GM18951 (cell line): ENCODE results near the gene SYNRG.
"Not testable (repeated sequence)": the region's sequence is repeated elsewhere in the genome, so short reads cannot be mapped to it uniquely, and the experiment has no call there.

Experiments
- POLR2A ChIP-seq: IDR thresholded peaks from 4 replicates; pipeline ENCODE4 v1.6.1; 2011; ENCODE audit warnings: mild to moderate bottlenecking; ENCODE audit not compliant: insufficient read length, insufficient read depth; ENCODE audit errors: extremely low read depth
- in situ Hi-C: fragments of 300-500 bp; cut with MboI; formaldehyde crosslinking; loops from one replicate; pipeline ENCODE4 v1.12.0; 2022; ENCODE audit warnings: low sequenced_read_pairs, mixed read lengths, inconsistent platforms; ENCODE audit not compliant: unreplicated experiment

Gene SYNRG

DNA sequence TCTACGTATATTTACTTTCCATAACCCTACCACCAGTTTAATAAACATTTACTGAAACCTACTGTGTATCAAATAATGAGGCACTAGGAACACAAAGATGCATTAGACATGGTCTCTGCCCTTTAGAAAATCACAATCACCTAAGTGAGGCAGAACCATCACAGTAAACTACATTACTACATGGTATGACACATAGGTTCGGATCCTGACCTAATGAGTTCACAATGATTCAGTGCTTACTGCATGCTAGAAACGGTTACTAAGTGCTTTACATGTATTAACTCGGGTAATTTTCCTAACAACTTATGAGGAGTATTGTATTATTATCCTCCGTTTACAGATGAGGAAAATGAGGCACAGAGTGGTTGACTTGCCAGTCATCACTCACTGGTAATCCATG lies 5.2 kb upstream of the SYNRG start:
- no peak for TF ChIP-seq POLR2A
- in situ Hi-C loops: no loop called here

DNA sequence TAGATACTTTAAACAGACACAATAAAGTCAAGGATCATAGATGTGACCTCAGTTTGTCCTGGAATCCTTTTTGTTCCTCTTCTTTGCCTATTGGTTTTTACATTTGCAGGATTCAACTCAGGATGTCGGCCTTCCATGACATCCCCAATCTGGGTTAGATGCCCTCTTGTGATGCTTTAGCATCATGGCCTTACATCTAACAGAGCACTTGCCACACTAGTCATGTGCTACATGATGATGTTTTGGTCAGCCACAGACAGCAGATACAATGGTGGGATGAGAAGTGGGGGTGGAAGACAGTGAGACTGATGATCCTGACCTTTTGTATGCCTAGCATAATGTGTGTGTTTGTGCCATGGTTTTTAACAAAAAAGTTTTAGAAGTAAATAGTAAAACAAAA lies 1.8 kb upstream of the SYNRG start:
- in situ Hi-C loops: no loop called here
- no peak for TF ChIP-seq POLR2A

DNA sequence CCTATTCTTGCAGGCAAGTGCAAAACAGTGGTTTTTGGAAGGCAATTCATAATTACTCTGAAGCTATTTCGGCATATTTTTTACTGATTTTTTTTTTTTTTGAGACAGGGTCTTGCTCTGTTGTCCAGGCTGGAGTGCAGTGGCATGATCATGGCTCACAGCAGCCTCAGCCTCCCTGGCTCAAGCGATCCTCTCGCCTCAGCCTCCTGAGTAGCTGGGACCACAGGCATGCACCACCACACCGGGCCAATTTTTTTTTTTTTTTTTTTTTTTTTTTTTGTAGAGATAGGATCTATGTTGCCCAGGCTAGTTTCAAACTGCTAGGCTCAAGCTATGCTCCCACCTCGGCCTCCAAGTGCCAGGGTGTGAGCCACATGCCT lies 813 bp upstream of the SYNRG start:
- in situ Hi-C loops: not testable (repeated sequence)

DNA sequence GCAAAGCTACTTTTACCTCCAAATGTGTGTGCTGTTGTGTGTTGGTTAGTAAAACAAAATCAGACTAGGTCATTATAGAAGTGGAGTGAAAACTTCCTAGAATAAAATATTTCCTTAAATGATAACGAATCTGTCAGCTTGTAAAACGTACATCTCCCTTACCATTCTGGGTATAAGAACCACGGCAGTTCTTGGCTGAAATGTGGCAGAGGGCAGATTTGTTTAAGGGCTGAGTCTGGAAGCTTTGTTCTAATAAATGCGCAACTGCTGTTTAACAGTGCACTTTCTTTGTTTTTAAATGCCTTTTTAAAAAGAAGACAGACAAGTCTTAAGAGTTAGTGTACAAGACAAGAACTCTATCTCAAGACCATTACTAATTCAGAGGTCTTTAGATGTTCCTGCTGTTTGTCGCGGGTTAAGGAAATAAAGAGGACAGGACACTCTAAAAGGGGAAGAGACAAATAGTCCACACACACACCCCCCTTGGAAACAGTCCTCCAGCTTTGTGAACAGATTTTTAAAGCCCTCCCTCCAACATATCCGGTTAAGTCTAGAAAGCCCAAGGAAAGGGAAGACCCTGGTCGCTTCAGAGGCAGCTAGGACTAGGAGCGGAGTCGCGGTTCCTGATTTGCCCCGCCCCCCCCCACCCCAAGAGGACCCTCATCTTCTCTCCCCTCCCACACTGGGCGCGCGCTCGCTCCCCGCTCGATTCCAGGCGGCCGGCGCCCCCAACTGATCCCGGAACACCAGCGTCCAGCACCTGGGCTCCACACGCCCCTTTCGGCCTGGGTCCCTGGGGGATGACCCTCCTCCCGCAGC lies 658 bp downstream of the SYNRG start:
- TF ChIP-seq POLR2A: no peak
- in situ Hi-C loops: no loop called here

DNA sequence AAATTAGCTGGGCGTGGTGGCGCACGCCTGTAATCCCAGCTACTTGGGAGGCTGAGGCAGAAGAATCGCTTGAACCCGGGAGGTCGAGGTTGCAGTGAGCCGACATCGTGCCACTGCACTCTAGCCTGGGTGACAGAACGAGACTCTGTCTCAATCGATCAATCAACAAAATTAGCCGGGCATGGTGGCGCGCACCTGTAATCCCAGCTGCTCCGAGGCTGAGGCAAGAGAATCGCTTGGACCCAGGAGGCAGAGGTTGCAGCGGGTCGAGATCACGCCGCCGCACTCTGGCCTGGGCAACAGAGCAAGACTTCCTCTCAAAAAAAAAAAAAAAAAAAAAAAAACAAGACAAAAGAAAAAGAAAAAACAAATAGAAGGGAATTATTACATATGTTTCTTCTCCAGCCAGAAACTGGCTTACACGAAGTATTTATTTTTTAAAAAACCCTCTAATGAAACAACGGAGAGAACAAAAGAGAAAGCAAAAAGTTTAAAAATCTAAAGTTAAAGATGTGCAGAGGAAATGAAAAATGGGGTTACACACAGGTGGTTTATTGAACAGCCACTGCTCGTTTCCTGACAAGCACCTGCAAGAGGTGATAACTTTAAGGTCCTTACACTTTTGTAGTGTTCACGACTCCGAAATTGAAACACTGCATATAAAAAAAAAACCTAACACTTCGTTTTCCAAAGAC lies 1.4 kb downstream of the SYNRG start:
- no peak for TF ChIP-seq POLR2A
- in situ Hi-C loops: no loop called here

DNA sequence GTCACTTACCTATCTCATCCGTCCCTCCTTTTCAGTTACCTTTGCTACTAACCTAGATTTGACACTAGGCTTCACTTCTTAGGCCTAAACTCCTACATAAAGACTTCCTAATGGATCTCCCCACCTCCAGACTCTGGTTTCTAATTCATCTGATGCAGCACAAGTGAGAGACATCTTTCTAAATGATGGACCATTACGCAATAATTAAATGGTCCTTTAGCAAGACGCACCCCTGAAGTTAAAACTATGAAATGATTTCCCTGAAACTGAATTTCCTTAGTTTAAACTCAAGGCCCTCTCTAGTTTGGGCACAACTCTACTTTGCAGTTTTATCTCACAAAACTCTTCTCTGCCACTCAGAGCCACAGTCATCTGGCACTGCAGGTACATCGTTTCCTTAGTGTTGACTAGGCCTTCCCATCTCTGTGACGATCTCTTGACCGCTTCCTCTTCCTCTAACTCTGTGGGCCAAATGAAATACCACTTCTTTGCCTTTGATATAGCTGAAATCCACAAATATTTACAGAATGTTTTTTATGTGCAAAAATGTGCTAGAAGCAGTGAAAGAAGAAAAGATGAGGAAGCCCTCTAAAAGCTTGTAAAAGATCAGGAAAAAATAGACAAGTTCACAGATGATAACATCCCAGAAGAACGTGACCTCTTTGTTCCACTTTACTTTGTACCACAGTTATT lies 3.3 kb downstream of the SYNRG start:
- in situ Hi-C loops: no loop called here

DNA sequence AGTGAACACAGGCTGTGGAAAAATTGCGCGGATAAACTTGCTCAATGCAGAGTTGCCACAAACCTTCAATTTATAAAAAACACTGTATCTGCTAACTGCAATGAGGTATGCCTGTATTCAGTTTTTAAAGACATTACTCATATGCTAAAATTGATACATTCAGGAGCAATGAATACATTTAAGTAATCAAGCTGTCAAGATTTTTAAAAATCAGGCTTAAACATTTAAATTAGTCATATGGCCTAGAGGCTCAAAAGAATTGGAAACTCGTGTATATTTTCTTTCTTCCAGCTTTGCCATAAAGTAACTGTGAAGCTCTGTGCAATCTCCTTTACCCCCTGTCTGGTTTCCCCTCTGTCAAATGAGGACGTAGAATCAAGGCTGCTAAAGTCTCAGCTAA lies 4.1 kb downstream of the SYNRG start:
- no peak for TF ChIP-seq POLR2A
- in situ Hi-C loops: no loop called here

More for the DNA sequence above, 3.3 kb downstream of the SYNRG start:
- TF ChIP-seq POLR2A: no peak

DNA sequence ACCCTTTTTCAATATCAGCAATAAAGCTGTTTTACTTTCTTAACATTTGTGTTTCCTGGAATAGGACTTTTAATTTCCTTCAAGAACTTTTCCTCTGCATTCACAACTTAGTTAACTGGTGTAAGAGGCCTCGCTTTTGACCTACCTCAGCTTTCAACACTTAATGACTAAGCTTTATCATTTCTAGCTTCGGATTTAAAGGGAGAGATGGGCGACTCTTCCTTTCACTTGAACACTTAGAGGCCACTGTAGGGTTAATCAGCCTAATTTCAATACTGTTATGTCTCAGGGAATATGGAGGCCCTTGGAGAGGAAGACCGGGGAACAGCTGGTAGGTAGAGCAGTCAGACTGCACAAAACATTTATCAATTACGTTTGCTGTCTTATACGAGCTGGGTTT lies 4.7 kb downstream of the SYNRG start:
- in situ Hi-C loops: no loop called here
- TF ChIP-seq POLR2A: no peak

DNA sequence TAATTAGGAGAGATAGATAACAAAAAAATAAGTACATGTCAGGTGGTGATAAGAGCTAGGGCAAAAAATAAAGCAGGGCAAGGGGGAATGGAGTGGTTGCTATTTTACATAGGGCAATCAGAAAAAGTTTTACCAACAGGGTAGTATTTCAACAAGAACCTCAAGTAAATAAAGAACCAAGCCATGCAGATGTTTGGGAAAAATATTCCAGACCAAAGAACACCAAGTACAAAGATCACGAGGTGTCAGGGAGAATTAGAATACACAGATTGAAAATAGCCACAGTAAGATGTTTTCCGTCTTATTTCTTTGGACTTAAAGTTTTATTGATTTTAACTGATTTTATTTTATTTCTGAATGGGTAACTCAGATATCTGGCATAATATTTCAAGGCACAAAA lies 11.1 kb downstream of the SYNRG start:
- in situ Hi-C loops: no loop called here
- no peak for TF ChIP-seq POLR2A

DNA sequence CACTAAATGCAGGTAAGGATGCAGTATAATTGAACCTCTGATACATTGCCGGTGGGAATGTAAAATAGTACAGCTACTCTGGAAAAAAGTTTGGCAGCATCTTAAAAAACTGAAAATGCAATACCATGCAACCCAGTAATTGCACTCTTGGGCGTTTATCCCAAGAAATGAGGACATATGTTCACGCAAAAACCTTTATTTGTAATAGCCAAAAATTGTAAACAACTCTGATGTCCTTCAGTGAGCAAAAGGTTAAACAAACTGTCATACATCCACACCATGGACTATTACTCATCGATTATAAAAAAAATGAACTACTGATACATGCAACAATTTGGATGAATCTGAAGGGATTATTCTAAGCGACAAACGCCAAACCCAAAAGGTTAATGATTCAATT lies 16.9 kb downstream of the SYNRG start:
- TF ChIP-seq POLR2A: no peak
- in situ Hi-C loops: no loop called here

DNA sequence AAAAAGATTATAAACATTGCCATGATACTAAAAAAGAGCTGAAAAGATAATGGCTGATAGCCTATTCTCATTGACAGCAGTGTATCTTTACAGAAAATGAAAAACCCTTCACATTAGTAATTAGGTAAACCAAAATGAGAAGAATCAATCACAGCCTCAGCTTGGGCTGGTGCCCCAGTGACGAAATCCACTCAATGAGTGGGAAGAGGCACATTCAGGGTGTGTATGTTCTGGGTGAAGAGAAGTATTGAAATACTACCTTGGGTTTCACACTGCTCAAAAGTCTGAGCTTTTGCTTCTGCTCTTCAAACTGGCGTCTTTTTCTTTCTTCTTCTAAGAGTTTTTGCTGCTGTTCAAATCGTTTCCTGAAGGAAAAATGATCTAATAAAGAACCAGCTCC lies 24.2 kb downstream of the SYNRG start:
- TF ChIP-seq POLR2A: no peak
- in situ Hi-C loops: no loop called here

DNA sequence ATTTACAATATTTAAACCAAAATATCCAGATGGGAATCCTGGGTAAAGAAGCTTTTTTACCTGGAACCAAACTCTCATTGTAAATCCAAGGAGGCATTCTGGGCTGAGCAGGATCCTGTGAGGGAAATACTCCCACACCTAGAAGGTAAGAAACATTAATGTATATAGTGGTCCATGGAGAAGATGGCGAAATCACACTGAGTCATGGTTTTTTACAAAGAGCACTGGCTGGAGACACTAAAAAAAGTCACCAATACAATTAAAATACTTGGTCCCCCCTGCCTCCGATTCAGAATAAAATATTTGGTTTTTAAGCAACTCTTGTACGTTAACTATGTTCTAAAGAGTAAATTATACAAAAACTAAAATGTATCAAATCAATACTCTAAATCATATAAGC lies 32.9 kb downstream of the SYNRG start:
- TF ChIP-seq POLR2A: no peak
- in situ Hi-C loops: no loop called here

DNA sequence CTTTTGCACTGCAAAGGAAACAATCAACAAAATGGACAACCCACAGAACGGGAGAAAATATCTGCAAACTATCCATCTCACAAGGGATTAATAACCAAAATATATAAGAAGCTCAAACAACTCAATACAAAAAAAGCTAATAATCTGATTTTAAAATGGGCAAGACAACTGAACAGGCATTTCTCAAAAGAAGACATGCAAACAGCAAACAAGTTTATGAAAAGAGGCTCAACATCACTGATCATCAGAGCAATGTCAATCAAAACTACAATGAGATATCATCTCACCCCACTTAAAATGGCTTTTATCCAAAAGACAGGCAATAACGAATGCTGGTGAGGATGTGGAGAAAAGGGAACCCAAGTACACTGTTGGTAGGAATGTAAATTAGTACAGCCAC lies 34.8 kb downstream of the SYNRG start:
- TF ChIP-seq POLR2A: no peak
- in situ Hi-C loops: no loop called here

DNA sequence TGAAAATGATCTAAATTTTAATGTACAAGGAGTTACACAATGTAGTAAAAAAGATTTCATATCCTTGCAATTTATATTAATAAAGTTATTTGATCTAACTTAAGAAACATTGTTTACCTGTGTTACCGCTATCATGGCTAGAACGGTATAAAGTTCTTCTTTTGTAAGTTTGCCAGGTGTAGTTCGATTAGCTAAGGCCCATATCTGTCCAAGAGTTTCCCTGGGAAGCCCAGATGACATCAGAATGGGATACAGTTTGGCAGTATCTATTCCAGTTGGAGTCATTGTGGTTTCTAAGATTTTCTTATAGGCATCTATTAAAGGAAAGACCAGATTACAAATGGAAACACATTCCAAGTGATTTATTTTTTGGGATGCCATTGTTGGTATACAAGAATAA lies 37.5 kb downstream of the SYNRG start:
- no peak for TF ChIP-seq POLR2A
- in situ Hi-C loops: no loop called here

DNA sequence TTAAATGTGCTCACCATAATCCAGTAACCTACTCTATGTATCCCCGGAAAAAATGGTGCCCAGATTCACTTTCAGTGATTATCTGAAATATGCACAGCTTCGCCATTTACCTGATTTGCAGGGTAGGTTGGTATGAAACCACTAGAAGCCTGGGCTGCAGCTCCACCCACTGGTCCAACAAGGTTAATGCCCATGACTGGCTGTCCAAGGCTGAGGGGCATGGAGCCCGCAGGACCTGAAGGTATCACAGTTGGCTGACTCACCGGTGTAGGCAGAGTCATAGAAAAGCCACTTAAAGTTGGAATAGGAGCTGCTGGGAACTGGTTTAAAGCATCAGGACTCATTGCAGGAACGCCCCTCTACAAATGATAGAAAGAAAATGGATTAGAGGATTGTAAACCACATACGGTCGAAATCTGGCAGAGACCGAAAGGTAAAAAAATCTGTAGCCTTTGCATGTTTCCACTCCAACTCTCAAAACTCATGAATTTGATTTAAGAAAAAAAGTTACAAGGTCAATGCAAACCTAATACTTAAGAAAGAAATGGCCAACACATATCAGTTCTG lies 38.6 kb downstream of the SYNRG start:
- TF ChIP-seq POLR2A: no peak
- in situ Hi-C loops: no loop called here
